Measurements from ENCODE around the gene TEX10. TPM values are rescaled to one million over a fixed set of nuclear protein-coding genes. Genes with fewer than 3 reads are reported as not detected.
"Not testable (repeated sequence)": the region's sequence is repeated elsewhere in the genome, so short reads cannot be mapped to it uniquely, and the experiment has no call there.

Gene TEX10
- total RNA-seq, 4 donors from 2014 or later = 8.4 to 24.6 (median 19.3) TPM

DNA sequence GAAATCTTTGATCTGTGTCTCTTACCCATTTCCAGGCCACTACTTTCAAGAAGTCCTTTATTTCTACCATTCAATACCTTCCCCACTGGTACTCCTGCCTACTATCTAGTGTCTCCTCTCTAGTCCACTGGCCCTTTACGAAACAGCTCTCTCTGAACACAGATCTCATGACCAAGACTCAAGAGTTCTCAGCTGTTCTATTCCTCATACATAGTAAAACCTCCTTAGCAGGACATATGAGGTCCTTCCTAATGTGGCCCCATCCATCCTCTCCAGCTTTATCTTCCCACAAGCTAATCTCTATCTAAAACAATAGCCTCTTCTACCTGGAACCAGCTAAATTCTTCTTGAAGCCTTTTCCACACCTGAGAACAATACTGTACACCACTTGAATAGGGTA lies 2.6 kb downstream of the TEX10 start:
- Histone ChIP-seq H3K4me3 (no peak overlapping the region), H3K9me3 (no peaks in the 10 kb centered on the region), H3K4me1 (peaks cover 3 to 46% (median 17%) of the 10 kb centered on the region in 3 donors), H3K27ac (no peak overlapping the region), H3K27me3 (no peaks in the 10 kb centered on the region), H3K36me3 (peaks cover 0 to 18% (median 0%) of the 10 kb centered on the region in 3 donors)
- WGBS, 2 donors = 100% methylated on average over 1 of the region's 1 CpG
- intact Hi-C loops (cut with DNase I) = loop anchor here (10.0 kb wide), 1 partner anchor 85 kb away; no protein-coding TSS in a partner anchor
- DNase-seq = no peak
- TF ChIP-seq POLR2A (IDR thresholded peaks at IDR 0.05) = no peak
- TF ChIP-seq, protein P1, sequence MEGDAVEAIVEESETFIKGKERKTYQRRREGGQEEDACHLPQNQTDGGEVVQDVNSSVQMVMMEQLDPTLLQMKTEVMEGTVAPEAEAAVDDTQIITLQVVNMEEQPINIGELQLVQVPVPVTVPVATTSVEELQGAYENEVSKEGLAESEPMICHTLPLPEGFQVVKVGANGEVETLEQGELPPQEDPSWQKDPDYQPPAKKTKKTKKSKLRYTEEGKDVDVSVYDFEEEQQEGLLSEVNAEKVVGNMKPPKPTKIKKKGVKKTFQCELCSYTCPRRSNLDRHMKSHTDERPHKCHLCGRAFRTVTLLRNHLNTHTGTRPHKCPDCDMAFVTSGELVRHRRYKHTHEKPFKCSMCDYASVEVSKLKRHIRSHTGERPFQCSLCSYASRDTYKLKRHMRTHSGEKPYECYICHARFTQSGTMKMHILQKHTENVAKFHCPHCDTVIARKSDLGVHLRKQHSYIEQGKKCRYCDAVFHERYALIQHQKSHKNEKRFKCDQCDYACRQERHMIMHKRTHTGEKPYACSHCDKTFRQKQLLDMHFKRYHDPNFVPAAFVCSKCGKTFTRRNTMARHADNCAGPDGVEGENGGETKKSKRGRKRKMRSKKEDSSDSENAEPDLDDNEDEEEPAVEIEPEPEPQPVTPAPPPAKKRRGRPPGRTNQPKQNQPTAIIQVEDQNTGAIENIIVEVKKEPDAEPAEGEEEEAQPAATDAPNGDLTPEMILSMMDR (IDR thresholded peaks at IDR 0.05) = no peak

DNA sequence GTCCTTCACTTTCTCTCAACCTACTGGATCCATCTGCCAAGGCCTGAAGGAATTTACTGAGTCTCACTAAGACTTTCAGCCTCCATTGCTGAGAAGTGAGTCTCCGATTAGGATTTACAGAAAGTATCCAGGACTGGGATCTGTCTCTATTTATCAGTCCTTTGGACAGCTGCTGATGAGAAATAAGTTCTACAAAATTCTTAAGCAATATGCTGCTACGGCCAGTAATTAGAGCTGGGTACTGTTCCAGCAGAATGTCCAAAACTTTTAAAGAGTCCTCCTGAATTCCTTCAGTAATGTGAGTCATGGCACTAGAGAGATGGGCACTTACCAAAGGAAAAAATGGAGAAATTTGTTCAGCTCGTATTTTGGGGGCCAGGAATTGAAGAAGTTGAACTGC lies 5.9 kb downstream of the TEX10 start:
- TF ChIP-seq, protein P1 (IDR thresholded peaks at IDR 0.05) = no peak
- no peak for TF ChIP-seq POLR2A (IDR thresholded peaks at IDR 0.05)
- H3K36me3 ChIP-seq = peaks cover 0 to 34% (median 0%) of the 10 kb centered on the region in 3 donors
- WGBS, 2 donors = 63 to 64% methylated on average over 3 of the region's 3 CpGs
- no peak overlapping the region for H3K27ac ChIP-seq
- no peak for DNase-seq
- no peaks in the 10 kb centered on the region for H3K27me3 ChIP-seq
- no peak overlapping the region for H3K4me3 ChIP-seq
- no peaks in the 10 kb centered on the region for H3K9me3 ChIP-seq
- H3K4me1 ChIP-seq = peaks cover 0 to 32% (median 16%) of the 10 kb centered on the region in 3 donors
- intact Hi-C loops (cut with DNase I) = no loop called here

GRCh38 chr9:100341889-100342288 lies 10.9 kb downstream of the TEX10 start:
- intact Hi-C loops (cut with DNase I) = no loop called here
- Histone ChIP-seq H3K27ac (no peak overlapping the region), H3K4me3 (no peak overlapping the region), H3K4me1 (peaks cover 0 to 7% (median 0%) of the 10 kb centered on the region in 3 donors), H3K27me3 (no peaks in the 10 kb centered on the region), H3K36me3 (peaks cover 0 to 49% (median 3%) of the 10 kb centered on the region in 3 donors), H3K9me3 (no peaks in the 10 kb centered on the region)
- TF ChIP-seq, protein P1 (IDR thresholded peaks at IDR 0.05) = no peak
- no peak for TF ChIP-seq POLR2A (IDR thresholded peaks at IDR 0.05)
- 93 to 96% methylated on average over 3 of the region's 3 CpGs for WGBS, 2 donors
- no peak for DNase-seq

DNA sequence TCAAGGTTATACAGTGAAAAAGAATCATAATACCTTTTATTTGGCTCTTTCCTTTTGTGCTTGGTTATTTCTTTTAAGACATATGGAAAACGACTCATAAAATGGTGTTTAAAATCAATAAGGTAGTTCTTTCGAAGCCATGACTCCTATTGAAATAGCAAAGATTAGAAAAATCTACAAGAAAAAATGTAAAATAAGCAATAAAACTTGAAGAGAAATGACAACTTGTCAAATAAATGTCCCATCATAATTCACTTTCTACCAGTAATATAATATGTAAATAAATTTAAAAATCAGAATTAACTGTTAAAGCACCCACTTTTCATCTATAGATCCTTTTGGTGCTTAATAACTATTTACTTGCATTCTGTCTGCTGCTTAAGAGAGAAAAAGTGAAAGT lies 12.5 kb downstream of the TEX10 start:
- no peak overlapping the region for H3K4me3 ChIP-seq
- no peaks in the 10 kb centered on the region for H3K27me3 ChIP-seq
- DNase-seq = no peak
- 75 to 88% methylated on average over 2 of the region's 2 CpGs for WGBS, 2 donors
- peaks cover 0 to 3% (median 0%) of the 10 kb centered on the region in 3 donors for H3K4me1 ChIP-seq
- peaks cover 0 to 43% (median 3%) of the 10 kb centered on the region in 3 donors for H3K36me3 ChIP-seq
- H3K9me3 ChIP-seq = no peaks in the 10 kb centered on the region
- TF ChIP-seq, protein P1 (IDR thresholded peaks at IDR 0.05) = no peak
- TF ChIP-seq POLR2A (IDR thresholded peaks at IDR 0.05) = no peak
- intact Hi-C loops (cut with DNase I) = no loop called here
- H3K27ac ChIP-seq = no peak overlapping the region

DNA sequence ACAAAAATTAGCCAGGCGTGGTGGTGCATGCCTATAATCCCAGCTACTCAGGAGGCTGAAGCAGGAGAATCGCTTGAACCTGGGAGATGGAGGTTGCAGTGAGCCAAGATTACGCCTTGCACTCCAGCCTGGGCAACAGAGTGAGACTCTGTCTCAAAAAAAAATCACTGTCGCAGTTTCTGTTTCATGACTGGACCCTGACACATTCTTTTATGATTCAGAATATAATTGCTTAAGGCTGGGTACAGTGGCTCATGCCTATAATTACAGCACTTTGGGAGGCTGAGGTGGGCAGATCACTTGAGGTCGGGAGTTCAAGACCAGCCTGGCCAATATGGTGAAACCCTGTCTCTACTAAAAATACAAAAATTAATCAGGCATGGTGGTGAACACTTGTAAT lies 14.0 kb downstream of the TEX10 start:
- 86 to 96% methylated on average over 5 of the region's 5 CpGs for WGBS, 2 donors
- intact Hi-C loops (cut with DNase I) = not testable (repeated sequence)

More for the DNA sequence above, 14.0 kb downstream of the TEX10 start:
- not testable (repeated sequence) for DNase-seq, H3K4me3 ChIP-seq, H3K4me1 ChIP-seq, H3K27me3 ChIP-seq, H3K27ac ChIP-seq, H3K9me3 ChIP-seq
- peaks cover 0 to 45% (median 3%) of the 10 kb centered on the region in 3 donors for H3K36me3 ChIP-seq

Data from esophagus squamous epithelium (tissue), 5 donors.